Stimulated activated memory B cell treated with anti-CD40 and anti-IgM and Interleukin-4, amounts not matched to agents 10 μg/mL and 1 μg/mL and 100 μg/mL, for 72 hours (primary cell): Measurements from ENCODE around the gene RUNX1.

Experiments used
- ATAC-seq: fragments of 150-1000 bp; cut with Tn5 transposase; 2 replicates; pipeline ENCODE4 v1.10.0; 2021
- H3K27ac Mint-ChIP-seq: one replicate; pipeline ENCODE4 v1.8.0; 2022; ENCODE audit warnings: mild to moderate bottlenecking, mixed read lengths
- H3K27me3 Mint-ChIP-seq: one replicate; pipeline ENCODE4 v1.8.0; 2022; ENCODE audit warnings: mixed read lengths
- H3K36me3 Mint-ChIP-seq: one replicate; pipeline ENCODE4 v1.8.0; 2022; ENCODE audit warnings: mixed read lengths
- H3K4me1 Mint-ChIP-seq: one replicate; pipeline ENCODE4 v1.8.0; 2022; ENCODE audit warnings: mixed read lengths
- H3K4me3 Mint-ChIP-seq: one replicate; pipeline ENCODE4 v1.8.0; 2022; ENCODE audit warnings: mild to moderate bottlenecking, moderate library complexity, mixed read lengths
- H3K9me3 Mint-ChIP-seq: one replicate; pipeline ENCODE4 v1.8.0; 2022; ENCODE audit warnings: mixed read lengths

The RUNX1 gene

GRCh38 chr21:34887105-34887442 is 162.0 kb downstream of the RUNX1 start:
- Mint-ChIP-seq H3K9me3 (no peaks in the 10 kb centered on the region), H3K4me3 (peak overlapping the region; percentile 93), H3K36me3 (peaks cover 23% of the 10 kb centered on the region), H3K27ac (peak overlapping the region; percentile 100), H3K4me1 (peaks cover 51% of the 10 kb centered on the region), H3K27me3 (no peaks in the 10 kb centered on the region)
- no peak for ATAC-seq

DNA sequence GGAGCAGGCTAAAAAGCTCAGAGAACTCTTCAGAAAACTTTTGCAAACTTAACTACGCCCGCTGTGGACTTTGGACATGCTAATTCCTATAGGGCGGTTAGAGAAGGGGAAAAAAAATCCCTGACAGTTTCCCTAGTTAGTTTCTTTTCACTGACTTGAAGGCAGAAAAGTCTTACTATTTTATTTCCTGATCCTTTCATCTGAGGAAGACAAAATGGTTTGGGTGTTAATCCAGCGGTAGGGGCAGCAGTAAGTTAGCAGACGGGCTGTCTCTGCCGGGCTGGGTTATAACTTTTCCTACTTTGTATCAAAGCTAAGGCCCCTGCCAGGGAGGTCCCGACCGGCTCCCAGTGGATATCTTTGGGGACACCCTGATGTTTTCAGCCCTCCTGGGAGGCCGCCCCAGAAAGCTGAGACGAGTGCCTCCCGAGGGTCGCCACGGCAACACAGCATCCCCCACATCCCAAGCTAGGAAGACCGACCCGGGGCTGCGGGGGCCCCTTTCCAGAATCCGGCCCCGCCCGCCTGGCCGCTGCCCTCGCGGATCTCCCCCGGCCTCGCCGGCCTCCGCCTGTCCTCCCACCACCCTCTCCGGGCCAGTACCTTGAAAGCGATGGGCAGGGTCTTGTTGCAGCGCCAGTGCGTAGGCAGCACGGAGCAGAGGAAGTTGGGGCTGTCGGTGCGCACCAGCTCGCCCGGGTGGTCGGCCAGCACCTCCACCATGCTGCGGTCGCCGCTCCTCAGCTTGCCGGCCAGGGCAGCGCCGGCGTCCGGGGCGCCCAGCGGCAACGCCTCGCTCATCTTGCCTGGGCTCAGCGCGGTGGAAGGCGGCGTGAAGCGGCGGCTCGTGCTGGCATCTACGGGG is 162.6 kb downstream of the RUNX1 start:
- ATAC-seq = no peak
- H3K27ac Mint-ChIP-seq = peak overlapping the region; percentile 100
- H3K36me3 Mint-ChIP-seq = peaks cover 27% of the 10 kb centered on the region
- H3K4me3 Mint-ChIP-seq = peak overlapping the region; percentile 93
- no peaks in the 10 kb centered on the region for H3K9me3 Mint-ChIP-seq
- H3K27me3 Mint-ChIP-seq = no peaks in the 10 kb centered on the region
- peaks cover 56% of the 10 kb centered on the region for H3K4me1 Mint-ChIP-seq

GRCh38 chr21:34885626-34886239 is 163.4 kb downstream of the RUNX1 start:
- H3K4me1 Mint-ChIP-seq = peaks cover 49% of the 10 kb centered on the region
- H3K36me3 Mint-ChIP-seq = peaks cover 27% of the 10 kb centered on the region
- H3K27ac Mint-ChIP-seq = peak overlapping the region; percentile 100
- H3K27me3 Mint-ChIP-seq = no peaks in the 10 kb centered on the region
- no peaks in the 10 kb centered on the region for H3K9me3 Mint-ChIP-seq
- no peak for ATAC-seq
- peak overlapping the region; percentile 93 for H3K4me3 Mint-ChIP-seq

GRCh38 chr21:34885125-34885524 is 164.0 kb downstream of the RUNX1 start:
- no peaks in the 10 kb centered on the region for H3K27me3 Mint-ChIP-seq
- H3K4me1 Mint-ChIP-seq = peaks cover 47% of the 10 kb centered on the region
- no peak overlapping the region for H3K27ac Mint-ChIP-seq
- H3K36me3 Mint-ChIP-seq = peaks cover 27% of the 10 kb centered on the region
- ATAC-seq = no peak
- no peaks in the 10 kb centered on the region for H3K9me3 Mint-ChIP-seq
- H3K4me3 Mint-ChIP-seq = peak overlapping the region; percentile 64

DNA sequence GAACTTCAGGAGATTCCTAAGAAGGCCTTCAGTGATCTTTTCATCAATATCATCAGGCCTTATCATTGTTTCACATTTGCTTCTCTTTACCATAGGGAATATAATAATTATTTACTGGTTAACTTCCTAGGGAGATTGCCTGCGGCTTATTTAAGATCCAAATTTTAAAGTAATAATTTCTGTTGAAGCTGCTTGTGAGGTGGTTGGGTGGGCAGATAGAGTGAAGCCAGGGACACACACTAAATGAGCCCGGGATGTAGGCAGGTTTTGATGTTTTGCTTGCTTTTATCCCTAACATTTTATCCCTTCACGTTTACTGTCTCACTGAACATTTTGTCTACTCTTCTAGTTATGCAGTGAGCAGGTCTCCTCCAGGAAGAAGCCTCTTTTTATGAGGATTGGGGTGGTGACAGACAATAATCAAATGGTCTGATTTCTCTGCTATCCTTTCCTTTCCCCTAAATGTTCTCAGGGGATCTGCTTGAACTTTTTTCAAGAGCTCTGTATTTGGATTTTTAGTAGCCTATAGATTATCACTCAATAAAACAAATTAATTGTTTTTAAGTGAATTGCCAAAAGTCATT is 164.7 kb downstream of the RUNX1 start:
- Mint-ChIP-seq H3K36me3 (peaks cover 33% of the 10 kb centered on the region), H3K27ac (peak overlapping the region; percentile 0)

DNA sequence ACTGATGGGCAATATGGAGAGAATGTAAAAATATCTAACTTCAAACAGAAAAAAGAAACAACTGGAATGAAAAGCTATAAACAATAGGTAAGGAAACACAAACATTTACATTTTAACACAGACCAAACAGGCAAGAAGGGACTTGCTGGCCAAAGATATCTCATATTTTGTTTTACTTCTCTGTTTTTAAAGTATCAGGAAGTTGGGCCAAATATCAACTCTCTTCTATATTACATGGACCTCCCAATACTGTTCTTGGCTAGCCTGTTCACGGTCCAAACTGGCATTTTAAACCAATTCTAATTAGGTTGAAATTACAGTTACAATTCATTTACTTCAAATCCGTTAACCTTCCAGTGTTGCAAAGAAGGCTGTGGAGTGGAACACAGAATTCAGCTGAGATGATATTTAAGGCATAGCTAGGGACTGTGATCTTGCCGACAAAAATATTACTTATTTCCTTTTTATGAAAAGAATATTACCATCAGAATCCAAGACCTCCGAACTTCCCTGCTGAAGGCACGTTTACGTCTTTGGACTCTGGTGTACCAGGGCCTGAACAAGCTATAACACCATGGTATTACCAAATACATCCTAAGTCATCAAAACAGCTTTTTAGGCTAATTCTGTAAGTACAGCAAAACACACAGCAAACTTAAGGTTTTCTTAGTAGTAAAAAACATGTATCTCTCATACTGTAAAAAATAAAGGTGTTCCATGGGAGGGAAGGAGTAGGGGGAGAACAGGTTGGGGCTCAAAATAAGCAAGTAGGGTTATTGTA is 165.4 kb downstream of the RUNX1 start:
- peaks cover 34% of the 10 kb centered on the region for H3K36me3 Mint-ChIP-seq
- H3K27me3 Mint-ChIP-seq = no peaks in the 10 kb centered on the region
- H3K27ac Mint-ChIP-seq = peak overlapping the region; percentile 0
- no peaks in the 10 kb centered on the region for H3K9me3 Mint-ChIP-seq
- peak overlapping the region; percentile 62 for H3K4me3 Mint-ChIP-seq
- H3K4me1 Mint-ChIP-seq = peaks cover 47% of the 10 kb centered on the region
- no peak for ATAC-seq

More for the DNA sequence above, 164.7 kb downstream of the RUNX1 start:
- ATAC-seq = no peak
- Mint-ChIP-seq H3K4me1 (peaks cover 47% of the 10 kb centered on the region), H3K27me3 (no peaks in the 10 kb centered on the region), H3K9me3 (no peaks in the 10 kb centered on the region), H3K4me3 (peak overlapping the region; percentile 44)

DNA sequence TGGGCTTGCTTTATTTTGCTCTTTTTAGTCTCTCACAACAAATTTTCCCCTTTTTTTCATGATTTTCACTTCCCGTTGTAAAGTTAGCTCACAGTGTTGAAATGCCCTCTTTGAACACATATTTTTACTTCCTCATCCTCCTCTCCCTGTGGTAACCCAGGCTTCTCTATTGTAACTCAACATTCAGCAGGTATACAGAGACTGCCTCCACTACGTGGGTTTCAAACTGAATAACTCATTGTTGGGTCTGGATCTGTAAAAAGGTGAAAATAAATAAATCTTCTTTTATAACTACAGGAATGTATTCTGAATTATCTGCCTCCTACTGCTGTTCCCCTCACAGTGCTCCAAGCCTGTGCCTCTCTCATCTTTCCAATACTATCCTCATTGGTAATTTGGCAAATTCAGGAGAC is 166.4 kb downstream of the RUNX1 start:
- peak; percentile 86 for ATAC-seq

DNA sequence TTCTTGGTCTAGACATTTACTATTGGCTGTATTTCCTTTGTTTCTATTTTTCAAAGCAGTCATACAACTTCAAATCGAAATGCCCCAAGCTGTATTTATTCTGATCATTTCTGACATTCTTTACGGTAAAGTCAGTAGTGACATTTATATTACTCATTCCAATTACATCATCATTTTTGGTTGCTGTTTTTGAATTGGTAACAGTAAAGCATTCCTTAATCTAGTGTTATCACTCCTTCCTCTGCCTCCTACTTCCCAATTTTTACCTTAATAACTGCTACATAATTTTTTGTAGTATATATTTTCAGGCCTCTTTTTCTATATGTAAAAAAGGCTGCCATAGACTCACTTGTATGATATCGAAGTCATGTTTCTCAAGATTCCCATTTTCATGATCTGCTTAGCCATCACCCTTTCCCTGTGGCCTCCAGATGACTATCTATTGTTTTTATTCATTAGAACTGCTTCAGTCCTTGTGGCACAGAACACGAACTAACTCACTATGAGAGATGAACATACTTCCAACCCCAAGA is 167.2 kb downstream of the RUNX1 start:
- H3K36me3 Mint-ChIP-seq = peaks cover 52% of the 10 kb centered on the region
- peak overlapping the region; percentile 14 for H3K4me3 Mint-ChIP-seq
- H3K27ac Mint-ChIP-seq = no peak overlapping the region
- ATAC-seq = no peak
- no peaks in the 10 kb centered on the region for H3K9me3 Mint-ChIP-seq
- peaks cover 35% of the 10 kb centered on the region for H3K4me1 Mint-ChIP-seq
- H3K27me3 Mint-ChIP-seq = no peaks in the 10 kb centered on the region

More for the DNA sequence above, 166.4 kb downstream of the RUNX1 start:
- H3K4me3 Mint-ChIP-seq = peak overlapping the region; percentile 25
- H3K27me3 Mint-ChIP-seq = no peaks in the 10 kb centered on the region
- H3K27ac Mint-ChIP-seq = peak overlapping the region; percentile 0
- peaks cover 44% of the 10 kb centered on the region for H3K36me3 Mint-ChIP-seq
- H3K9me3 Mint-ChIP-seq = no peaks in the 10 kb centered on the region
- H3K4me1 Mint-ChIP-seq = peaks cover 40% of the 10 kb centered on the region

- Mint-ChIP-seq H3K36me3 (peaks cover 52% of the 10 kb centered on the region), H3K4me3 (no peak overlapping the region), H3K9me3 (no peaks in the 10 kb centered on the region), H3K4me1 (peaks cover 32% of the 10 kb centered on the region), H3K27me3 (no peaks in the 10 kb centered on the region), H3K27ac (no peak overlapping the region)
- ATAC-seq = no peak
These were observed 167.7 kb downstream of the RUNX1 start for GRCh38 chr21:34881421-34881820.

DNA sequence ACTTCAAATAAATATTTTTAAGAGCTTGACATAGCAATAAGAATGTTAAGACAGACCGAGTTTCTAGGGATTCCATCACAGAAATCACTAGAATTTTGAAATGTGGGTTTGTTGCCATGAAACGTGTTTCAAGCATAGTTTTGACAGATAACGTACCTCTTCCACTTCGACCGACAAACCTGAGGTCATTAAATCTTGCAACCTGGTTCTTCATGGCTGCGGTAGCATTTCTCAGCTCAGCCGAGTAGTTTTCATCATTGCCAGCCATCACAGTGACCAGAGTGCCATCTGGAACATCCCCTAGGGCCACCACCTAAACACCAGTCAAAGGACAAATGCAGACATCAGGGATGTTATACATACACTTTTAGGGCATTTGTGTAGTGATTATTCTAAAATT is 168.7 kb downstream of the RUNX1 start:
- peaks cover 38% of the 10 kb centered on the region for H3K4me1 Mint-ChIP-seq
- H3K27ac Mint-ChIP-seq = no peak overlapping the region
- ATAC-seq = no peak
- peaks cover 58% of the 10 kb centered on the region for H3K36me3 Mint-ChIP-seq
- H3K27me3 Mint-ChIP-seq = no peaks in the 10 kb centered on the region
- H3K9me3 Mint-ChIP-seq = no peaks in the 10 kb centered on the region
- no peak overlapping the region for H3K4me3 Mint-ChIP-seq

GRCh38 chr21:34878940-34879339 is 170.2 kb downstream of the RUNX1 start:
- H3K36me3 Mint-ChIP-seq = peaks cover 60% of the 10 kb centered on the region
- no peak overlapping the region for H3K27ac Mint-ChIP-seq
- H3K9me3 Mint-ChIP-seq = no peaks in the 10 kb centered on the region
- H3K4me1 Mint-ChIP-seq = peaks cover 43% of the 10 kb centered on the region
- H3K27me3 Mint-ChIP-seq = no peaks in the 10 kb centered on the region
- ATAC-seq = no peak
- H3K4me3 Mint-ChIP-seq = no peak overlapping the region

DNA sequence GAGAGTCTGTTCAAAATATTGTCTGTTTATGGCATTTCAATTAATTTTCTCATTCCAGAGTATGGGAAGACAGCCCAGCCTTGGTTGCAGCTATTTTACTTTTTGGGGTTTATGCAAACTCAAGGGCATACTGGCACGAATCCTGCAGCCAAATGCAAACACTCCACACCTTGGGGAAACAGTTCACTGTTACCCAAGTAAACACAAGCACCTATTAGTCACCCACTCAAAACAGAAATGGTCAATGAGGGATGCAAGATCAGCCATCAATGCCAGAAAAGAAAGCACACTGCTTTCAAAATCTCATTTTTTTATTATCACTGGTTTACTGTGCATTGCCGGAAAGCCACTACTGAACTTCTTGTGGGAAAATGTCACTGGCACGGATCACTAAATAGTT is 170.6 kb downstream of the RUNX1 start:
- Mint-ChIP-seq H3K4me1 (peaks cover 42% of the 10 kb centered on the region), H3K36me3 (peaks cover 58% of the 10 kb centered on the region), H3K4me3 (no peak overlapping the region), H3K9me3 (no peaks in the 10 kb centered on the region), H3K27me3 (no peaks in the 10 kb centered on the region), H3K27ac (no peak overlapping the region)
- no peak for ATAC-seq

DNA sequence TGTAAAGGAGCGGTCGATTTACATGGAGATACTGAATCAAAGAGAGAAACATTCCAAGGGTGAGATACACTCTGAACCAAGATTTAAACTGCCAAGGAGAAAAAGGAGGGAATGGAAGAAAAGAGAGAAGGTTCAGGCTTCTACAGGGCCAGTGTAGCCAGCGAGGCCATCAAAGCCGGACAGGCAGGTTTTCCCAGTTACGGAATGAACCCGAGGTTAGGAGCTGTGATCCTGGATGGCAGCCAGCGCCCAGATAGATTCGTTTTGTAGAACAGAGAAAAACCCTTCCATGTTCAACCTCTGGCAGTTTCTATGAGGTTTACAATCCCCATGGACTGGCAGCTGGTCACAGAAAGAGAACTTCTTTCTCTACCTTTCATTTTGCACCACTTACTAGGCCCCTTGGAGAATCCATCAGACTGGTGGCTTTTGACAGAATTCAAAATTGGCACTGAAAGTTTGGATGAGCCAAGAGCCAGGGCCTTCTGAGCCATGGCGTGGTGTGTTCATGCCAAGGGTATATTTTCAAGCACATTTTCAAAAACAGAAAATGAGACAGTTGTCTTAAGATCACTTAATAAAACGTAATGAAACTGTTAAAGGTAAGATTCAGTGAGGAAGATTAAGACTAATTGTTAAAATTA is 171.5 kb downstream of the RUNX1 start:
- Mint-ChIP-seq H3K27ac (no peak overlapping the region), H3K4me3 (no peak overlapping the region), H3K9me3 (no peaks in the 10 kb centered on the region), H3K36me3 (peaks cover 59% of the 10 kb centered on the region), H3K27me3 (no peaks in the 10 kb centered on the region), H3K4me1 (peaks cover 33% of the 10 kb centered on the region)
- ATAC-seq = no peak

DNA sequence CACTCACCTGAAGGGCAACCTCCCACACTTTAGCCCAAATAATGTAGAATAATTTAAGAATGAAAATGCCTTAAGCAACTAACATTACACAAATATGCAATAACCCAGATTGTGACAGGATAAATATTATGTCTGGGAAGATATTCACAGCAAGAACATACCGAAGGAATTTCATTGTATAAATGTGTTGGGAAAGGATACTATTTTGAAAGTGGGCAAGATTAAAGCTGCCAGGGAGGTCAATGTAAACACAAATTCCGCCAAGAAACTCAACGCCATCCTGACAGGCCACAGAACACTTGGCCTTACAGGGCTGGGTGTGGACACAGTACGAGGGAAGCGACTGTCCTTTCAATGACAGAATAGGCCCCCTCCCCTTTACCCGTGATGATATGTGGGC is 173.3 kb downstream of the RUNX1 start:
- ATAC-seq = no peak
- peaks cover 58% of the 10 kb centered on the region for H3K36me3 Mint-ChIP-seq
- peak overlapping the region; percentile 85 for H3K27ac Mint-ChIP-seq
- peaks cover 23% of the 10 kb centered on the region for H3K4me1 Mint-ChIP-seq
- no peak overlapping the region for H3K4me3 Mint-ChIP-seq
- H3K9me3 Mint-ChIP-seq = no peaks in the 10 kb centered on the region
- no peaks in the 10 kb centered on the region for H3K27me3 Mint-ChIP-seq
